ENCODE data around the gene SGSM1.

- no peak for TF ChIP-seq RAD21 (IDR thresholded peaks at IDR 0.05; ENCODE audit: low read length)
- TF ChIP-seq MAX (IDR thresholded peaks at IDR 0.05; ENCODE audit: low read depth) = no peak
- TF ChIP-seq, protein P1, sequence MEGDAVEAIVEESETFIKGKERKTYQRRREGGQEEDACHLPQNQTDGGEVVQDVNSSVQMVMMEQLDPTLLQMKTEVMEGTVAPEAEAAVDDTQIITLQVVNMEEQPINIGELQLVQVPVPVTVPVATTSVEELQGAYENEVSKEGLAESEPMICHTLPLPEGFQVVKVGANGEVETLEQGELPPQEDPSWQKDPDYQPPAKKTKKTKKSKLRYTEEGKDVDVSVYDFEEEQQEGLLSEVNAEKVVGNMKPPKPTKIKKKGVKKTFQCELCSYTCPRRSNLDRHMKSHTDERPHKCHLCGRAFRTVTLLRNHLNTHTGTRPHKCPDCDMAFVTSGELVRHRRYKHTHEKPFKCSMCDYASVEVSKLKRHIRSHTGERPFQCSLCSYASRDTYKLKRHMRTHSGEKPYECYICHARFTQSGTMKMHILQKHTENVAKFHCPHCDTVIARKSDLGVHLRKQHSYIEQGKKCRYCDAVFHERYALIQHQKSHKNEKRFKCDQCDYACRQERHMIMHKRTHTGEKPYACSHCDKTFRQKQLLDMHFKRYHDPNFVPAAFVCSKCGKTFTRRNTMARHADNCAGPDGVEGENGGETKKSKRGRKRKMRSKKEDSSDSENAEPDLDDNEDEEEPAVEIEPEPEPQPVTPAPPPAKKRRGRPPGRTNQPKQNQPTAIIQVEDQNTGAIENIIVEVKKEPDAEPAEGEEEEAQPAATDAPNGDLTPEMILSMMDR (IDR thresholded peaks at IDR 0.05) = no peak
- no peak for TF ChIP-seq GABPA (IDR thresholded peaks at IDR 0.05; ENCODE audit: low read depth)
- no peak for TF ChIP-seq EZH2phosphoT487 (IDR thresholded peaks at IDR 0.05; ENCODE audit: borderline replicate concordance, low read depth)
- TF ChIP-seq, protein P2, sequence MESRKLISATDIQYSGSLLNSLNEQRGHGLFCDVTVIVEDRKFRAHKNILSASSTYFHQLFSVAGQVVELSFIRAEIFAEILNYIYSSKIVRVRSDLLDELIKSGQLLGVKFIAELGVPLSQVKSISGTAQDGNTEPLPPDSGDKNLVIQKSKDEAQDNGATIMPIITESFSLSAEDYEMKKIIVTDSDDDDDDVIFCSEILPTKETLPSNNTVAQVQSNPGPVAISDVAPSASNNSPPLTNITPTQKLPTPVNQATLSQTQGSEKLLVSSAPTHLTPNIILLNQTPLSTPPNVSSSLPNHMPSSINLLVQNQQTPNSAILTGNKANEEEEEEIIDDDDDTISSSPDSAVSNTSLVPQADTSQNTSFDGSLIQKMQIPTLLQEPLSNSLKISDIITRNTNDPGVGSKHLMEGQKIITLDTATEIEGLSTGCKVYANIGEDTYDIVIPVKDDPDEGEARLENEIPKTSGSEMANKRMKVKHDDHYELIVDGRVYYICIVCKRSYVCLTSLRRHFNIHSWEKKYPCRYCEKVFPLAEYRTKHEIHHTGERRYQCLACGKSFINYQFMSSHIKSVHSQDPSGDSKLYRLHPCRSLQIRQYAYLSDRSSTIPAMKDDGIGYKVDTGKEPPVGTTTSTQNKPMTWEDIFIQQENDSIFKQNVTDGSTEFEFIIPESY (IDR thresholded peaks at IDR 0.05; ENCODE audit: borderline replicate concordance, low read depth) = no peak
- TF ChIP-seq NRF1 (IDR thresholded peaks at IDR 0.05; ENCODE audit: low read depth, low read length) = no peak
- TF ChIP-seq RXRA (IDR thresholded peaks at IDR 0.05; ENCODE audit: borderline replicate concordance, low read depth) = no peak
- no peak for TF ChIP-seq TCF12 (IDR thresholded peaks at IDR 0.05)
- no peak for TF ChIP-seq CHD2 (IDR thresholded peaks at IDR 0.05; ENCODE audit: low read length, partially characterized antibody)
- no peak for TF ChIP-seq EP300 (IDR thresholded peaks at IDR 0.05; ENCODE audit: borderline replicate concordance in 1 of 2, low read depth in 1 of 2, low read length in 1 of 2)
- no peak for TF ChIP-seq RCOR1 (IDR thresholded peaks at IDR 0.05; ENCODE audit: low read length)
- no peak for TF ChIP-seq RFX5 (IDR thresholded peaks at IDR 0.05; ENCODE audit: low read length)
- TF ChIP-seq, protein P3, sequence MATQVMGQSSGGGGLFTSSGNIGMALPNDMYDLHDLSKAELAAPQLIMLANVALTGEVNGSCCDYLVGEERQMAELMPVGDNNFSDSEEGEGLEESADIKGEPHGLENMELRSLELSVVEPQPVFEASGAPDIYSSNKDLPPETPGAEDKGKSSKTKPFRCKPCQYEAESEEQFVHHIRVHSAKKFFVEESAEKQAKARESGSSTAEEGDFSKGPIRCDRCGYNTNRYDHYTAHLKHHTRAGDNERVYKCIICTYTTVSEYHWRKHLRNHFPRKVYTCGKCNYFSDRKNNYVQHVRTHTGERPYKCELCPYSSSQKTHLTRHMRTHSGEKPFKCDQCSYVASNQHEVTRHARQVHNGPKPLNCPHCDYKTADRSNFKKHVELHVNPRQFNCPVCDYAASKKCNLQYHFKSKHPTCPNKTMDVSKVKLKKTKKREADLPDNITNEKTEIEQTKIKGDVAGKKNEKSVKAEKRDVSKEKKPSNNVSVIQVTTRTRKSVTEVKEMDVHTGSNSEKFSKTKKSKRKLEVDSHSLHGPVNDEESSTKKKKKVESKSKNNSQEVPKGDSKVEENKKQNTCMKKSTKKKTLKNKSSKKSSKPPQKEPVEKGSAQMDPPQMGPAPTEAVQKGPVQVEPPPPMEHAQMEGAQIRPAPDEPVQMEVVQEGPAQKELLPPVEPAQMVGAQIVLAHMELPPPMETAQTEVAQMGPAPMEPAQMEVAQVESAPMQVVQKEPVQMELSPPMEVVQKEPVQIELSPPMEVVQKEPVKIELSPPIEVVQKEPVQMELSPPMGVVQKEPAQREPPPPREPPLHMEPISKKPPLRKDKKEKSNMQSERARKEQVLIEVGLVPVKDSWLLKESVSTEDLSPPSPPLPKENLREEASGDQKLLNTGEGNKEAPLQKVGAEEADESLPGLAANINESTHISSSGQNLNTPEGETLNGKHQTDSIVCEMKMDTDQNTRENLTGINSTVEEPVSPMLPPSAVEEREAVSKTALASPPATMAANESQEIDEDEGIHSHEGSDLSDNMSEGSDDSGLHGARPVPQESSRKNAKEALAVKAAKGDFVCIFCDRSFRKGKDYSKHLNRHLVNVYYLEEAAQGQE (IDR thresholded peaks at IDR 0.05; ENCODE audit: low read depth, low read length) = no peak
Observed at GRCh38 chr22:24965822-24966626, 160.0 kb downstream of the SGSM1 start.

Measured in SK-N-SH (cell line).